Gastroesophageal sphincter (tissue), 3 donors: Measurements from ENCODE around the gene SETD4.

Source experiments
- CTCF ChIP-seq, 4 experiments: fragments of 200-600 bp in 2 of 4; fragments of 450-650 bp in 2 of 4; sonication (generic) in 1 of 4; IDR thresholded peaks; one replicate each; pipeline ENCODE4 v1.5.1; 2017 to 2019; ENCODE audit warnings: antibody characterized with exemption in 4 of 4, mild to moderate bottlenecking in 2 of 4, moderate library complexity in 2 of 4
- POLR2A ChIP-seq, 2 donors: fragments of 450-650 bp; IDR thresholded peaks; one replicate each; pipeline ENCODE4 v1.6.1; 2017; ENCODE audit warnings: antibody characterized with exemption in 2 of 2, mild to moderate bottlenecking in 2 of 2, moderate library complexity in 1 of 2
- POLR2AphosphoS5 ChIP-seq: sonication (generic); formaldehyde crosslinking; IDR thresholded peaks from one replicate; pipeline ENCODE4 v1.6.1; 2017; ENCODE audit warnings: antibody characterized with exemption

- TF ChIP-seq CTCF (IDR thresholded peaks at IDR 0.05) (no peak), POLR2AphosphoS5 (no peak), POLR2A (IDR thresholded peaks at IDR 0.05) (no peak)
Measured at GRCh38 chr21:36076878-36077655, 16.7 kb upstream of the SETD4 start.
